Ovary (tissue), 3 donors: ENCODE data around the gene CERT1.

Experiments
- EP300 ChIP-seq: sonication (generic); formaldehyde crosslinking; IDR thresholded peaks from one replicate; pipeline ENCODE4 v1.6.1; 2017; ENCODE audit warnings: antibody characterized with exemption
- POLR2A ChIP-seq: fragments of 450-650 bp; IDR thresholded peaks from one replicate; pipeline ENCODE4 v1.6.1; 2017; ENCODE audit warnings: antibody characterized with exemption, mild to moderate bottlenecking, moderate library complexity
- TF ChIP-seq, protein P1 (sequence below), 3 donors: fragments of 450-650 bp in 2 of 3; fragments of 200-600 bp in 1 of 3; IDR thresholded peaks; one replicate each; pipeline versions ENCODE4 v1.5.1 to v1.8.0; 2016 to 2022; ENCODE audit warnings: antibody characterized with exemption in 3 of 3, mild to moderate bottlenecking in 1 of 3
- donor health status: DM: no; HTN: no; CAD: no.

GRCh38 chr5:75521195-75521594 is 9.8 kb upstream of the CERT1 start:
- TF ChIP-seq, protein P1, sequence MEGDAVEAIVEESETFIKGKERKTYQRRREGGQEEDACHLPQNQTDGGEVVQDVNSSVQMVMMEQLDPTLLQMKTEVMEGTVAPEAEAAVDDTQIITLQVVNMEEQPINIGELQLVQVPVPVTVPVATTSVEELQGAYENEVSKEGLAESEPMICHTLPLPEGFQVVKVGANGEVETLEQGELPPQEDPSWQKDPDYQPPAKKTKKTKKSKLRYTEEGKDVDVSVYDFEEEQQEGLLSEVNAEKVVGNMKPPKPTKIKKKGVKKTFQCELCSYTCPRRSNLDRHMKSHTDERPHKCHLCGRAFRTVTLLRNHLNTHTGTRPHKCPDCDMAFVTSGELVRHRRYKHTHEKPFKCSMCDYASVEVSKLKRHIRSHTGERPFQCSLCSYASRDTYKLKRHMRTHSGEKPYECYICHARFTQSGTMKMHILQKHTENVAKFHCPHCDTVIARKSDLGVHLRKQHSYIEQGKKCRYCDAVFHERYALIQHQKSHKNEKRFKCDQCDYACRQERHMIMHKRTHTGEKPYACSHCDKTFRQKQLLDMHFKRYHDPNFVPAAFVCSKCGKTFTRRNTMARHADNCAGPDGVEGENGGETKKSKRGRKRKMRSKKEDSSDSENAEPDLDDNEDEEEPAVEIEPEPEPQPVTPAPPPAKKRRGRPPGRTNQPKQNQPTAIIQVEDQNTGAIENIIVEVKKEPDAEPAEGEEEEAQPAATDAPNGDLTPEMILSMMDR (IDR thresholded peaks at IDR 0.05) = no peak
- TF ChIP-seq EP300 (no peak), POLR2A (no peak)
